Embryonic facial prominence (tissue), 1 donor: Measurements from ENCODE around the gene AGAP9.
"Not testable (repeated sequence)": the region's sequence is repeated elsewhere in the genome, so short reads cannot be mapped to it uniquely, and the experiment has no call there.

ENCODE experiments used
- DNase-seq: peaks from one replicate; pipeline ENCODE4 v3.0.0-alpha.2; 2016; ENCODE audit errors: extremely low spot score

Gene AGAP9

GRCh38 chr10:47457528-47457820 is 66.0 kb downstream of the AGAP9 start:
- no peak for DNase-seq

DNA sequence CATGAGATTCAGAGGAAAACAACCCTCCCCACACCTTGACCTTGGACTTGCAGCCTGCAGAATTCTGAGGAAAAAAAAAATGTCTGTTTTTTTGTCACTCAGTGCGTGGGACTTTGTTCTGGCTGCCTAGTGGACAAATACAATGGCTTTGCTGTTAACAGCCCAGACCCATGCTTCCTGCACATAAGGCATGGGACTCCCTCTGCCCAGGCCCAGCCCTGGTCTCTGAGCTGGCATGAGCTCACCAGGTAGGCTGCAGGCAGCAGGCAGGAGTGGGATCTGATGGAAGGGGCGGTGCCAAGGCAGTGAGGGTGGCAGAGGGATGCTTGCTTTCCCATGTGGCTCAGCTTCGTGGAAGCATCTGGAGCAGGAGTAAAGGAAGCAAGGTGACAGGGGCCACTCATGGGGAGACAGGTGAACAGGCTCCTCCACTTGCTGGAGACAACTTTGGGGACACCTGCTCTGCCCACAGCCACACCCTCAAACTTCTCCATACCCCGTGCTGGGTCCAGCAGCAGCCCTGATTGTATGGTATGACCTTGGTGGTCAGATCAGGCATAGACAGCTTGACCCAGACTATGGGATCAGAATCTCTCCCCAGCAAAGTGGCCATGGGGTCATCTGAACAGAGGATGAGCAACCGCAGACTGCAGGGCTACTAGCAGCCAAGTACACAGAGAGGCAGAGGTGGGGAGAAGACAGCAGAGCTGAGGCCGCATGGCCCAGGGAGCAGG is 66.5 kb downstream of the AGAP9 start:
- no peak for DNase-seq

GRCh38 chr10:47456079-47456785 is 67.2 kb downstream of the AGAP9 start:
- DNase-seq, result no peak

- DNase-seq, result not testable (repeated sequence)
These were observed 67.9 kb downstream of the AGAP9 start for GRCh38 chr10:47455350-47456078.

DNA sequence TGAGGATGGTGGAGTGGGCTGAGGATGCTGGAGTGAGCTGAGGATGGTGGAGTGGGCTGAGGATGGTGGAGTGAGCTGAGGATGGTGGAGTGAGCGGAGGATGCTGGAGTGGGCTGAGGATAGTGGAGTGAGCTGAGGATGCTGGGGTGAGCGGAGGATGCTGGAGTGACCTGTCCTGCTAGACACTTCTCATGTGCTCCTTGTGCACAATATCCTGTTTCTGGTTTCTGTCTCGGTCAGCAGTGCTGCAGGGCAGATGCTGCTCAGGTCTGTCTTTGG is 68.7 kb downstream of the AGAP9 start:
- DNase-seq, result no peak

GRCh38 chr10:47454008-47454779 is 69.2 kb downstream of the AGAP9 start:
- no peak for DNase-seq

- DNase-seq, result no peak
These were observed 70.1 kb downstream of the AGAP9 start for GRCh38 chr10:47453141-47454007.

- no peak for DNase-seq
These were observed 70.8 kb downstream of the AGAP9 start for GRCh38 chr10:47452495-47453140.

GRCh38 chr10:47451998-47452494 is 71.4 kb downstream of the AGAP9 start:
- no peak for DNase-seq
